ENCODE data around the gene DTX2.
"Not testable (repeated sequence)": the region's sequence is repeated elsewhere in the genome, so short reads cannot be mapped to it uniquely, and the experiment has no call there.

DNA sequence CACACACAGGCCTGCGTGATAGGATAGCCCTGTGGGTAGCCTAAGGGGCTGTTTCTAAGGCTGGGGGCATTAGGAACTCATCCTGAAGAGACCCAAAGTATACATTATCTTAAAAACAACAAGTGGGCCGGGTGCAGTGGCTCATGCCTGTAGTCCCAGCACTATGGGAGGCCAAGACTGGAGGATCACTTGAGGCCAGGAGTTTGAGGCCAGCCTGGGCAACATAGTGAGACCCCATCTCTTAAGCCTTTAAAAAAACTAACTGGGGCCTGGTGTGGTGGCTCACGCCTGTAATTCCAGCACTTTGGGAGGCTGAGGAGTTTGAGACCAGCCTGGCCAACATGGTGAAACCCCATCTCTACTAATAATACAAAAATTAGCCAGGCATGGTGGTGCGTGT, 36.0 kb upstream of the DTX2 start:
- TF ChIP-seq, protein P1, sequence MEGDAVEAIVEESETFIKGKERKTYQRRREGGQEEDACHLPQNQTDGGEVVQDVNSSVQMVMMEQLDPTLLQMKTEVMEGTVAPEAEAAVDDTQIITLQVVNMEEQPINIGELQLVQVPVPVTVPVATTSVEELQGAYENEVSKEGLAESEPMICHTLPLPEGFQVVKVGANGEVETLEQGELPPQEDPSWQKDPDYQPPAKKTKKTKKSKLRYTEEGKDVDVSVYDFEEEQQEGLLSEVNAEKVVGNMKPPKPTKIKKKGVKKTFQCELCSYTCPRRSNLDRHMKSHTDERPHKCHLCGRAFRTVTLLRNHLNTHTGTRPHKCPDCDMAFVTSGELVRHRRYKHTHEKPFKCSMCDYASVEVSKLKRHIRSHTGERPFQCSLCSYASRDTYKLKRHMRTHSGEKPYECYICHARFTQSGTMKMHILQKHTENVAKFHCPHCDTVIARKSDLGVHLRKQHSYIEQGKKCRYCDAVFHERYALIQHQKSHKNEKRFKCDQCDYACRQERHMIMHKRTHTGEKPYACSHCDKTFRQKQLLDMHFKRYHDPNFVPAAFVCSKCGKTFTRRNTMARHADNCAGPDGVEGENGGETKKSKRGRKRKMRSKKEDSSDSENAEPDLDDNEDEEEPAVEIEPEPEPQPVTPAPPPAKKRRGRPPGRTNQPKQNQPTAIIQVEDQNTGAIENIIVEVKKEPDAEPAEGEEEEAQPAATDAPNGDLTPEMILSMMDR (IDR thresholded peaks at IDR 0.05), result not testable (repeated sequence)
- not testable (repeated sequence) for TF ChIP-seq POLR2AphosphoS5, POLR2A (IDR thresholded peaks at IDR 0.05)

Measured in transverse colon (tissue), 4 donors.